HG03108 (cell line): ENCODE measurements around the gene NAGPA.

Source experiments
- ATAC-seq: cut with Tn5 transposase; IDR thresholded peaks from one replicate; pipeline ENCODE4 v1.9.1; 2021; ENCODE audit warnings: moderate library complexity; ENCODE audit not compliant: unreplicated experiment

The NAGPA gene

DNA sequence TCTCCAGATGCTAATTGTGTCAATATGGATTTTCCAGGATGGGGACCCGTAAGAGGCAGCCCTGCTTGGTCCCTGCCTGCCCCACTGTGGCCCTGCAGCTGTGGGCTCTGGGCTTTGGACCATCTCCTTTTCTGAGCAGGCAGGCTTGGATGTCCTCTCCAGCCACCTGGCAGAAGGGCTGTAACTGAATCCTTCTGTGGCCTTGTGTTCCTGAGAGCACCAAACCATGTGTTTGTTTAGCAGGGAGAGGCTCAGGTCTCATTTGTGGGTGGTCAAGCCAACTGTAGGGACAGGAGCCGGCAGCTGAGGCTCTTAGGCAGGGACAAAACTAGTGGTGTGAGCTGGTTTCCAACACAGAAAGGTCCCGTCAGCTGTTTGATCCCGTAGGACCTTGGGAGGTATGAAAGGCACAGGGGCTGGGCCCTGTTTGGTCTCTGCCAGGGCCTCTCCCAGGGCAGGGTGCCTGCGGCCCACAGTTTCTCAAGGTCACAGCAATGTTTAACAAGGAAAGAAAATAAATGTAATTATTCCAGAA is 57.1 kb downstream of the NAGPA start:
- no peak for ATAC-seq

DNA sequence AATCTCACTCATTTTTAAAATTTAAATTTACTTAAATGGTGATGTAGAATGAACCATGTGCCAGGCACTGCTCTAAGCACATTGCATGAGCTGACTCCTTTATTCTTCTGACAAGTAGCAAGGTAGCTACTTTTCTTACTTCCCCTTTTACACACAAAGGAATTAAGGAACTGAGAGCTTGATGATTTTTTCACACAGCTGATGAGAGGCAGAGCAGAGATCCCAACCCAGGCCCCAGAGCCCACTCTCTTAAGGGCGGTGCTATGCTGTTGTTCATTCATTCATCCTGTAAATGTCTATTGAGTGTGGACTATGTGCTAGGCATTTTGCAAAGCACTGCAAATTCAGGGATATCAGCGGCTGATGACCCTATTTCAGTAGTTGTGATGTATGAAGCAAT is 57.7 kb downstream of the NAGPA start:
- peak; percentile 95 for ATAC-seq
